NAMALWA (cell line): ENCODE results near the gene DNAAF2.
"Not testable (repeated sequence)": the region's sequence is repeated elsewhere in the genome, so short reads cannot be mapped to it uniquely, and the experiment has no call there.

Source experiments
- DNase-seq: peaks from one replicate; pipeline ENCODE4 v3.0.0-alpha.2; 2015; ENCODE audit warnings: low spot score

Gene DNAAF2

GRCh38 chr14:49634547-49635334 lies at the start of gene DNAAF2:
DNAAF2 (minus strand) TSS chr14:49635244; CDS start chr14:49635149, 95 bp downstream.
- DNase-seq = peak; percentile 66

GRCh38 chr14:49679271-49679670 lies 44.2 kb upstream of the DNAAF2 start:
- no peak for DNase-seq

- no peak for DNase-seq
Observed at GRCh38 chr14:49677643-49678042, 42.6 kb upstream of the DNAAF2 start.

DNA sequence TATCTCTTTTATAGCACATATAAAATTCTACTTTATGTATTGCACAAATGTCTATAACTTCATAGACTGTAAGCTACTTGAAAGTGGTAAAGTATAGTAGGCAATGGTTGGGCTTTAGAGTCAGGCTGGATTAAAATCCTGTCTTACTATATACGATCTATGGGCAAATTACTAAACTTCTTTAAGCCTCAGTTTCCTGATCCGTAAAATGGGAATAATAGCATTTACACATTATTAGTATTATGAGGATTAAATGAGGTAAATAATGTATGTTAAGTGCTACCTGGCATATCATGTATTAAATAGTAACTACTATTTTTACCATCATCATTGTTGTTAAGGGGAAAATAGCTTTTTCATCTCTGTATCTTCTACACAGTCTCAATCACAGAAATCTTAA lies 38.5 kb upstream of the DNAAF2 start:
- no peak for DNase-seq

DNA sequence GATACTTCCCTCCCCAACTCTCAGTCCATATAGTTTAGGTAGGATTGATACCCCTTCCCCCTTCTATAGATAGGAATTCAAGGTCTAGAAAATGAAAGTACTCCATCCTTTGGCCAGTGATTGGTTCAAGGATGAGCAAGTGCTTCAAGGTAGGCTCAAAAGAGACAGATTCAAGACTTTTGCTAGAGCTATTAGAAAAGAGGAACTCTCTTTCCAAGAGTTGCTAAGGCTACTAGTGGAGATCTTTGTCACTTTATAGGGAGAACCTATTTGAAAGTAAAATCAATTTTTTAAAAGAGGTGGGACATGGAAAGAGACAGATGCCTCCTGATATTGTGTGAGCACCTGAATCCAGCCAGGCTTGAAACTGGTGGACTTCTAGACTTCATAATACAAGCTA lies 35.4 kb upstream of the DNAAF2 start:
- no peak for DNase-seq

DNA sequence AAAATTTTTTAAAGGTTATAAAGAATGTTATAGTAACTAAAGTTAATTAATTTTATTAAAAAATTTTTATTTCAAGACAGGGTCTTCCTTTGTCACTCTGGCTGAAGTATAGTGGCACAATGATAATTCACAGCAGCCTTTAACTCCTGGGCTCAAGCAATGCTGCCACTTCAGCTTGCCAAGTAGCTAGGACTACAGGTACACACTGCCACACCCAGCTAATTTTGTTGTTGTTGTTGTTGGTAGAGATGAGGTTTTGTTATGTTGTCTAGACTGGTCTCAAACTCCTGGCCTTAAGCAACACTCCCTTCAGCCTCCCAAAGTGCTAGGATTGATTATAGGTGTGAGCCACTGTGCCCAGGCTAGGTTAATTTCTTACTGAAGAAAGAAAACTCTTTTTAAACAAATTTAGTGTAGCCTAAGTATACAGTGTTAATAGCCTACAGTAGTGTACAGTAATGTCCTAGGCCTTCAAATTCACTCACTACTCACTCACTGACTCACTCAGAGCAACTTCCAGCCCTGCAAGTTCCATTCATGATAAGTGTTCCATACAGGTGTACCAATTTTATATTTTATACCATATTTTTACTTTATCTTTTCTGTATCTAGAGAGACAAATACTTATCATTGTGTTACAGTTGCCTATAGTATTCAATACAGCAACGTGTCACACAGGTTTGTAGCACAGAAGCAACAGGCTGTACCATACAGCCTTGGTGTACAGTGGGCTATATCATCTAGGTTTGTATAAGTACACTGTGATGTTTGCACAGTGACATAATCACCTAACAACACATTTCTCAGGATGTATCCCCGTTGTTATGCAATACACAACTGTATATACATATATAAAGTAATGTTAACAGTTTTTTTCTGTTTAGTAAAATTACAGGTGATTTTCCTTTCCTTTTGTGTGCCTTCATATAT lies 24.7 kb upstream of the DNAAF2 start:
- no peak for DNase-seq

DNA sequence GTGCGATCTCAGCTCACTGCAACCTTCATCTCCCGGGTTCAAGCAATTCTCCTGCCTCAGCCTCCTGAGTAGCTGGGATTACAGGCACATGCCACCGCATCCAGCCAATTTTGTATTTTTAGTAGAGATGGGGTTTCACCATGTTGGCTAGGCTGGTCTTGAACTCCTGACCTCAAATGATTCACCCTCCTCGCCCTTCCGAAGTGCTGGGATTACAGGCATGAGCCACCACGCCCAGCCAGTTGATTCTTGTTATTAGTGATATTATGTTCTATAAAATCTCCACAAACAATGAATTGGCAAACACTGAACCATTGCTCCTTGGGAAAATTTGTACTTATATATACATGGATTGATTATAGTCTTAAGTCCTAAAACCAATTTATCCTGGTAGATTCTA lies 22.5 kb upstream of the DNAAF2 start:
- not testable (repeated sequence) for DNase-seq

- DNase-seq = no peak
Observed at GRCh38 chr14:49654511-49654910, 19.5 kb upstream of the DNAAF2 start.

DNA sequence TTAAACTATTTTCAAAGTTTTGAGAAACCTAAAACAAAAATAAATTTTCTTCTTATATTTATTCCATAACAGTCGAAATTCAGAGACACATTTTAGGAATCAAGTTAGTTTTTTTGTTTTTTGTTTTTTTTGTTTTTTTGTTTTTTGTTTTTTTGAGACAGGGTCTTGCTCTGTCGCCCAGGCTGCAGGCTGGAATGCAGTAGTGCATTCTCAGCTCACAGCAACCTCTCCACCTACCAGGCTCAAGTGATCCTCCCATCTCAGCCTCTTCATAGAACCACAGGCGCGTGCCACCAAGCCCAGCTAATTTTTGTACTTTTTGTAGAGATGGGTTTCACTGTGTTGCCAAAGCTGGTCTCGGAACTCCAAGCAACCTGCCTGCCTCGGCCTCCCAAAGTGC lies 18.5 kb upstream of the DNAAF2 start:
- no peak for DNase-seq

- DNase-seq = no peak
Observed at GRCh38 chr14:49642163-49642562, 7.1 kb upstream of the DNAAF2 start.

DNA sequence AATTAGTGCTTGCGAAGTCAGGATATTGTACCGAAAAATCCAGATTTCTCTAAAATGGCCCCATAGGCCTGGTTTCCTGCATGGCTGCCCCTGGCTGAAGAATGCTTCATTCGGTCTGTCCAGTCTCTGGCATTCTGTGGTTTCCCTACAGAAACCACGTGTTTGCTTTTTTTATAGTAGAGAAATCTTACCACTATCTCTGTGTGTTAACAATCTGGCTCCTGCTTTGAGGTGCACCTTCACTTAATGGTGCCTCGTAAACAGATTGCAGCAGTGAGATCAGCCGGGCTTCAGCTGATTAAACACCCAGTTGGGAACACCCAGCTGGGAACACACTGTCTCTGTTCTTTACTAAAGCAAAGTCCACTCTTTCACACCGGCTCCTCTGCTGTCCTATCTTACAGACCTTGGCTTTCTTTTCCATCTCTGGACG lies 6.7 kb upstream of the DNAAF2 start:
- DNase-seq = no peak

GRCh38 chr14:49640540-49641417 lies 5.7 kb upstream of the DNAAF2 start:
- no peak for DNase-seq

DNA sequence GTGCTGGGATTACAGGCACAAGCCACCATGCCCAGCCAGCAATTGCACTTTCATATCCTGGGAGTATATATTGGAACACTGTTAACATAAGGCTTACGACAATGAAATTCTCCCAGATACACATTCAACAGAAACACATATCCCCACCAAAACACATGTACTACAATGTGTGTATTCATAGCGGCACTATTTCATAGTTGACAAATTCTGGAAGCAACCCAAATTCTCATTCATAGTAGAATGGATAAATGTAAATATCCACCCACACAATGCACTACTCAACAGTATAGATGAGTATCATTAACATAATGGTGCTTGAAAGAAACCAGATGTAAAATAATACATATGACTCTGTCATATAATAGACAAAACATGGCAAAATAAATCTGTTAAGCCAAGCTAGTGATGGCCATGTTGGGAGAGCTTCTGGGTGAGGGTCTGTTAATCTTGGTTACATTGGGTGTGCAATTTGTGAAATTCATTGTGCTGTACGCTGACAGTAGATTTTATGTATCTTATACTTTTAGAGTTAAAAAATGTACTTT lies 2.6 kb upstream of the DNAAF2 start:
- DNase-seq = no peak

- DNase-seq = no peak
Observed at GRCh38 chr14:49636866-49637265, 1.8 kb upstream of the DNAAF2 start.

DNA sequence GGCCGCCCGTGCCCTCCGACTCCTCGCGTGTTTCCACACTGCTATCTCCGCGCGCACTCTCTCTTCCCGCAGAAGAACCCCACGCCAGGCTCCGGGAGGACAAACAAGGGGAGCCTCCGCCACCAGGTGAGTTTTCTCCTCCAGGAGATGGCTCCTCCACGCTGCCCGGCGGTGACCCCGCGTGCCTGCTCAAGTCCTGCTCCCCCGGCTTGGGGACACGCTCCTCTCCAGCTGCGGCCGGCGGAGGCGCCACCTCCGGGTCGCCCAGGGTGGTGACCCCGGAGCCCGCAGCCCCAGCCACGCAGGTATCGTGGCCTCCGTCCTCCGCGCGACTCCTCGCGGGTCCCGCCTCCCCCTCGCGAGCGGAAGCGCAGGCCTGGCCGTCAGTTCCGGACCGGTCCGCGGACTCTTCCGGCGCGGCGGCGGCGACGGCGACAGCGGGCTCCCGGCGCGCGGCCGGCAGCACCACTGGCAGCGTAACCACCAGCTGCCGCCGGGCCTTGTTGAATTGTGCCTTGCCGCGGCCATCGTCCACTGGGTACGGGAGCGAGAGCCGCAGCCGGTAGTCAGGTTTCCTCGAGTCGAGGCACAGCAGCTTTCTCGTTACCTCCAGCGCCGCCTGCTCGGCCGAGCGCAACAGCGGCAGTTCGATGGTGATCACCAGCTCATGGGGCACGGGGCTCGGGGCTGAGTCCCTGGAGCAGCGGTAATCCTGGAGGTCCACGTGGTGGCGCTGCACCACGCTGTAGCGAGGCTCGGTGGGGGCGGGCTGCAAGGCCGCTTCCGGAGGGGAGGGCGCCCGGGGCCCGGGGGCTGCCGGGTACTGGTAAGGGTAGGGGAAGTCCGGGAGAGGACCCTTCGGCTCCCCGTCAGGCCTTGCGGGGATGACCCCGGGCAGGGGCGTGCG lies 1.2 kb downstream of the DNAAF2 start:
- peak; percentile 87 for DNase-seq

DNA sequence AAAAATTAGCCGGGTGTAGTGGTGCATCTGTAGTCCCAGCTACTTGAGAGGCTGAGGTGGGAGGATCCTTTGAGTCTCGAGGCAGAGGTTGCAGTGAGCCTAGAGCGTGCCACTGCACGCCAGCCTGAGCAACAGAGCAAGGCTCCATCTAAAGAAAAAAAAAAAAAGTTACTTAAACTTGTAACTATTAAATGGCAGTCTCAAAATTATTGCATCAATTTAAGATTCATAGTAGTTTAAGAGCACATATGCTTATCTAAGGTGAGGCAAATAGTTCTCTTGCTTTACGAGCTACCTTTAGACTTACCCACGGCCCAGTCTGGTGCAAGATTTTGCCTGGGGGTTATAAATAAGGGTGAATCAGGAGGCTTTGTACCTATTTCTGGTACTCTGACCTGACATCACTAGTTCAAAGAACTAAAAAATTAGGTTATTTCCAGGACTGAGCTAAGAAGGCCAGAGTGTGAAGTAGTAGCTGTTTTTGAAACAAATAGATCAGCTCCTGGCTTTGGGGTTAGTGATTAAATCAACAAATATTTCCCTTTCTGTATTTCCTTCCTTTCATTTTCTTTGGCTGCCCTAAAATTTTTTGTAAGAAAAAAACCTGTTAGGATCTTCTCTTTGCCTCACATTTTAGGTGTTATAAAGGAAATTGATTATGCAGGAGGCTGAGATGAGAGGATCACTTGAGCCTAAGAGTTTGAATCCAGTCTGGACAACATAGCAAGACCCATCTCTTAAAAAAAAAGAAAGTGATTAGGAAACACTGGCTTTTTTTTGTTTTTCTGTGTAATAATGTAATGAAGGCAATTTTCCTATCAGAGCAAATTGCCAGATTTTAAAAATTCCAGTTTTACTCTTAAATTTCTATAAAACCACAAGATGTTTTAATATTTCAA lies 10.9 kb downstream of the DNAAF2 start:
- peak; percentile 21 for DNase-seq

- no peak for DNase-seq
Observed at GRCh38 chr14:49623387-49623786, 11.7 kb downstream of the DNAAF2 start.

DNA sequence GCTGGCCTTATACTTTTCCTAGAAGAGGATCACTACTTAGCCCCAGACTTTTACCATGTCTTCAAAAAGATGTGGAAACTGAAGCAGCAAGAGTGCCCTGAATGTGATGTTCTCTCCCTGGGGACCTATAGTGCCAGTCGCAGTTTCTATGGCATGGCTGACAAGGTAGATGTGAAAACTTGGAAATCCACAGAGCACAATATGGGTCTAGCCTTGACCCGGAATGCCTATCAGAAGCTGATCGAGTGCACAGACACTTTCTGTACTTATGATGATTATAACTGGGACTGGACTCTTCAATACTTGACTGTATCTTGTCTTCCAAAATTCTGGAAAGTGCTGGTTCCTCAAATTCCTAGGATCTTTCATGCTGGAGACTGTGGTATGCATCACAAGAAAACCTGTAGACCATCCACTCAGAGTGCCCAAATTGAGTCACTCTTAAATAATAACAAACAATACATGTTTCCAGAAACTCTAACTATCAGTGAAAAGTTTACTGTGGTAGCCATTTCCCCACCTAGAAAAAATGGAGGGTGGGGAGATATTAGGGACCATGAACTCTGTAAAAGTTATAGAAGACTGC lies 12.9 kb downstream of the DNAAF2 start:
- DNase-seq = no peak
